Left ventricle myocardium inferior (tissue), 1 donor: ENCODE data around the gene PLAAT2. TPM values are rescaled to one million over a fixed set of nuclear protein-coding genes. Genes with fewer than 3 reads are reported as not detected.
"Not testable (repeated sequence)": the region's sequence is repeated elsewhere in the genome, so short reads cannot be mapped to it uniquely, and the experiment has no call there.

Source experiments
- DNase-seq: peaks from one replicate; pipeline ENCODE4 v3.0.0-alpha.2; 2020
- H3K27ac ChIP-seq: fragments of 200-600 bp; replicated peaks from 2 replicates; pipeline ENCODE4 v1.8.0; 2021
- H3K27me3 ChIP-seq: fragments of 200-600 bp; 2 replicates; pipeline ENCODE4 v1.8.0; 2021; ENCODE audit warnings: low read depth
- H3K36me3 ChIP-seq: fragments of 200-600 bp; 2 replicates; pipeline ENCODE4 v1.8.0; 2021
- H3K4me1 ChIP-seq: fragments of 200-600 bp; 2 replicates; pipeline ENCODE4 v1.8.0; 2021
- H3K4me3 ChIP-seq: fragments of 200-600 bp; 2 replicates; pipeline ENCODE4 v1.8.0; 2021; ENCODE audit warnings: mild to moderate bottlenecking, moderate library complexity
- H3K9me3 ChIP-seq: fragments of 200-600 bp; replicated peaks from 2 replicates; pipeline ENCODE4 v1.8.0; 2021
- intact Hi-C: fragments of 100-400 bp; cut with micrococcal nuclease; formaldehyde crosslinking; loops from one replicate; pipeline ENCODE4 v1.11.0; 2022
- total RNA-seq: library from RNA; stranded (reverse); fragmentation: NEBNext Ultra II Directional; extraction: Animal tissue kit (Norgen Biotek cat#: 25700); gene quantifications from one replicate; pipeline ENCODE4 v1.2.1, GENCODE V29; 2021
- TF ChIP-seq, protein P1 (sequence below): fragments of 200-600 bp; IDR thresholded peaks from 2 replicates; pipeline ENCODE4 v1.8.0; 2021; ENCODE audit warnings: antibody characterized with exemption, mild to moderate bottlenecking, borderline replicate concordance
- donor health status: DM: no; HTN: yes; CAD: no; lungs with severe emphysema.

Gene PLAAT2
- total RNA-seq, 1 donor from 2014 or later: not detected

DNA sequence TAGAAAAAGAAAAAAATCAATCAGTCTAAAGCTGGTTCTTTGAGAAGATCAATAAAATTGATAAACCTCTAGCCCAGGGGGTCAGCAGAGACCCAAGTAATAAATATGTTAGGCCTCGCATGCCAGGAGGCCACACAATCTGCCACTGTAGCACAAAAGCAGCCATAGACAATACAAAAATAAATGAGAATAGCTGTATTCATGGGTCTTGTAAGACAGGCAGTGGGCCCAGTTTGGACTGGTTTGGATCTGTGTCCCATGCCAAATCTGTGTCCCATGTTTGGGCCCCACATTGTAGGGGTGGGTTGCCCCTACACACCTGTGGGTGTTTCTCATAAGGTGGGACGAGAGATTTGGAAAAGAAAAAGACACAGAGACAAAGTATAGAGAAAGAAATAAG lies 33.2 kb downstream of the PLAAT2 start:
- TF ChIP-seq, protein P1, sequence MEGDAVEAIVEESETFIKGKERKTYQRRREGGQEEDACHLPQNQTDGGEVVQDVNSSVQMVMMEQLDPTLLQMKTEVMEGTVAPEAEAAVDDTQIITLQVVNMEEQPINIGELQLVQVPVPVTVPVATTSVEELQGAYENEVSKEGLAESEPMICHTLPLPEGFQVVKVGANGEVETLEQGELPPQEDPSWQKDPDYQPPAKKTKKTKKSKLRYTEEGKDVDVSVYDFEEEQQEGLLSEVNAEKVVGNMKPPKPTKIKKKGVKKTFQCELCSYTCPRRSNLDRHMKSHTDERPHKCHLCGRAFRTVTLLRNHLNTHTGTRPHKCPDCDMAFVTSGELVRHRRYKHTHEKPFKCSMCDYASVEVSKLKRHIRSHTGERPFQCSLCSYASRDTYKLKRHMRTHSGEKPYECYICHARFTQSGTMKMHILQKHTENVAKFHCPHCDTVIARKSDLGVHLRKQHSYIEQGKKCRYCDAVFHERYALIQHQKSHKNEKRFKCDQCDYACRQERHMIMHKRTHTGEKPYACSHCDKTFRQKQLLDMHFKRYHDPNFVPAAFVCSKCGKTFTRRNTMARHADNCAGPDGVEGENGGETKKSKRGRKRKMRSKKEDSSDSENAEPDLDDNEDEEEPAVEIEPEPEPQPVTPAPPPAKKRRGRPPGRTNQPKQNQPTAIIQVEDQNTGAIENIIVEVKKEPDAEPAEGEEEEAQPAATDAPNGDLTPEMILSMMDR: no peak
- Histone ChIP-seq H3K36me3 (no peaks in the 10 kb centered on the region), H3K9me3 (no peaks in the 10 kb centered on the region), H3K4me1 (no peaks in the 10 kb centered on the region), H3K27ac (no peak overlapping the region), H3K4me3 (no peak overlapping the region), H3K27me3 (no peaks in the 10 kb centered on the region)
- no peak for DNase-seq
- intact Hi-C loops: no loop called here

DNA sequence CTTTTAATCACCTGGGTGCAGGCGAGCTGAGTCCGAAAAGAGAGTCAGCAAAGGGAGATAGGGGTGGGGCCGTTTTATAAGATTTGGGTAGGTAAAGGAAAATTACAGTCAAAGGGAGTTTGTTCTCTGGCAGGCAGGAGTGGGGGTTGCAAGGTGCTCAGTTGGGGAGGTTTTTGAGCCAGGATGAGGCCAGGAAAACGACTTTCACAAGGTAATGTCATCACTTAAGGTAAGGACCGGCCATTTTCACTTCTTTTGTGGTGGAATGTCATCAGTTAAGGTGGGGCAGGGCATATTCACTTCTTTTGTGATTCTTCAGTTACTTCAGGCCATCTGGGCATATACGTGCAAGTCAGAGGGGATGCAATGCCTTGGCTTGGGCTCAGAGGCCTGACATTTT lies 33.8 kb downstream of the PLAAT2 start:
- H3K9me3 ChIP-seq, DNase-seq, H3K27ac ChIP-seq, H3K4me3 ChIP-seq, intact Hi-C loops, H3K27me3 ChIP-seq, H3K4me1 ChIP-seq, H3K36me3 ChIP-seq: not testable (repeated sequence)

DNA sequence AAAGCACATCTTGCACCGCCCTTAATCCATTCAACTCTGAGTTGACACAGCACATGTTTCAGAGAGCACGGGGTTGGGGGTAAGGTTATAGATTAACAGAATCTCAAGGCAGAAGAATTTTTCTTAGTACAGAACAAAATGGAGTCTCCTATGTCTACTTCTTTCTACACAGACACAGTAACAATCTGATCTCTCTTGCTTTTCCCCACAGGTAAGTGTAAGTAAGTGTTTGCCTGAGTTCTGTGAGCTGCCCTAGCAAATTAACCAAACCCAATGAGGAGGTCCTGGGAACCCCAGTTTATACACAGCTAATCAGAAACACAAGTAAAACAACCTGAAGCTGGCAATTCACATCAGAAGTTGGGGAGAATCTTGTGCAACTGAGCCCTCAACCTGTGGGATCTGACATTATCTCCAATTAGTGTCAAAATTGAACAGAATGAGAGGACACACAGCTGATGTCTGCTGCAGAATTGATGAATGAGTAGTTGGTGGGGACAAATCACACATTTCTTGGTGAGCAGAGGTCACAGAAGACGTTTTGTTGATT lies 34.4 kb downstream of the PLAAT2 start:
- H3K9me3 ChIP-seq, H3K36me3 ChIP-seq, H3K27ac ChIP-seq, H3K4me3 ChIP-seq, H3K27me3 ChIP-seq, intact Hi-C loops, DNase-seq, H3K4me1 ChIP-seq: not testable (repeated sequence)

DNA sequence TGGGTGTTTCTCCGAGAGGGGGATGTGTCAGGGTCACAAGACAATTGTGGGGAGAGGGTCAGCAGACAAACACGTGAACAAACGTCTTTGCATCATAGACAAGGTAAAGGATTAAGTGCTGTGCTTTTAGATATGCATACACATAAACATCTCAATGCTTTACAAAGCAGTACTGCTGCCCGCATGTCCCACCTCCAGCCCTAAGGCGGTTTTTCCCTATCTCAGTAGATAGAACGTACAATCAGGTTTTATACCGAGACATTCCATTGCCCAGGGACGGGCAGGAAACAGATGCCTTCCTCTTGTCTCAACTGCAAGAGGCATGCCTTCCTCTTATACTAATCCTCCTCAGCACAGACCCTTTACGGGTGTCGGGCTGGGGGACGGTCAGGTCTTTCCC lies 35.0 kb downstream of the PLAAT2 start:
- H3K27ac ChIP-seq, H3K36me3 ChIP-seq, H3K27me3 ChIP-seq, H3K4me3 ChIP-seq, intact Hi-C loops, H3K4me1 ChIP-seq, DNase-seq: not testable (repeated sequence)
- peaks cover 15% of the 10 kb centered on the region for H3K9me3 ChIP-seq

DNA sequence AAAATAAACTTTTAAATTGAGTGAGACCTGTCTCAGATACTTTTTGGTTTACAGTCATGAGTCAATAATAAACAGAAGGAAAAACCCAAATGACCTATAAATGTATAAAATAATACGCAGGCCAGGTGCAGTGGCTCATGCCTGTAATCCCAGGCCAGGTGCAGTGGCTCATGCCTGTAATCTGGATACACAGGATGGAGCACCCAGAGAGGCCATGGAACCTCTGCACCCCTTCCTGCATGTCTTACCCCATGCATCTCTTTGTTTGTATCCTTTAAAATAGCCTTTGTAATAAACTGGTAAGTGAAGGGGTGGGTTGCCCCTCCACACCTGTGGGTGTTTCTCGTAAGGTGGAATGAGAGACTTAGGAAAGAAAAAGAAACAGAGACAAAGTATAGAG lies 35.5 kb downstream of the PLAAT2 start:
- no peak overlapping the region for H3K4me3 ChIP-seq
- TF ChIP-seq, protein P1: no peak
- no peaks in the 10 kb centered on the region for H3K36me3 ChIP-seq
- H3K27ac ChIP-seq: no peak overlapping the region
- H3K27me3 ChIP-seq: peaks cover 5% of the 10 kb centered on the region
- no peak for DNase-seq
- intact Hi-C loops: no loop called here
- H3K4me1 ChIP-seq: no peaks in the 10 kb centered on the region
- H3K9me3 ChIP-seq: peaks cover 20% of the 10 kb centered on the region

DNA sequence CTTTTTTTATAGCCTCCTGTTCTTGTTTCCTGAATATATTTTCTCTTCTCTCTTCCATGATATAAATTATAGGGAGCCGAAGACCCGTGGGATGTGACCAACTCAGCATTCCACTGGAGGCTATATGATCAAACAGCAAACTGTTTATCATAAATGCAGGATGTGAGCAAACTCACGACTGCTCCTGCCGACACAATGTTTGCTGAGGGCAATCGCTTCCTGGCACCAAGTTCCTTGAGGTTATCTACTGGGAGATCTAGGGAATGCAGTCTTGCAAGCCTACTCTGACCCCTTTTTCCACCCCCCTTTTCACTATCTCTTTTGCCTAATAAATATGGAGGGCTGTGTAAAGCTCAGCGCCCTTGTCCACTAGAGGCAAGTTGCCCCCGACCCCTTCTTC lies 40.0 kb downstream of the PLAAT2 start:
- H3K27me3 ChIP-seq: peaks cover 5% of the 10 kb centered on the region

DNA sequence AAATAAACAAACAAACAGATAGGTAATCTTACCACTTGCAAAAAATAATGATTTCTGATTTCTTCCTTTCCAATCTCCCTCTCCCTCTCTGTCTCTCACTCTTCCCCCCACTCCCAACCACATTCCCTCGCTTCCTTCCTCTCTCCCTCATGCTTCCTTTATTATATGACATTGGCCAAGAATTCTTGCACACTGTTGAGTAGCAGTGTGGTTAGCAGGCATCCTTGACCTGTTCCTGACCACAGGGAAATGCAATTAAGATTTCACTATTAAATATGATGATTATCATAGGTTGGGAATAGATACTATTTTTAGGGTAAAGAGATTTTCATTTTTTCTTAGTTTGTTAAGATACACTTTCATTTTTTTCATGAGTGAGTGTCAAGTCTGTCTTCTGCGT lies 41.3 kb downstream of the PLAAT2 start:
- TF ChIP-seq, protein P1: no peak
- intact Hi-C loops: no loop called here
- H3K27me3 ChIP-seq: peaks cover 5% of the 10 kb centered on the region
- H3K4me1 ChIP-seq: no peaks in the 10 kb centered on the region
- DNase-seq: no peak
- no peak overlapping the region for H3K27ac ChIP-seq
- H3K9me3 ChIP-seq: peaks cover 22% of the 10 kb centered on the region
- H3K4me3 ChIP-seq: no peak overlapping the region
- H3K36me3 ChIP-seq: no peaks in the 10 kb centered on the region

More for the DNA sequence above, 40.0 kb downstream of the PLAAT2 start:
- intact Hi-C loops: no loop called here
- no peak overlapping the region for H3K27ac ChIP-seq
- TF ChIP-seq, protein P1: no peak
- H3K9me3 ChIP-seq: peaks cover 22% of the 10 kb centered on the region
- no peak for DNase-seq
- H3K36me3 ChIP-seq: no peaks in the 10 kb centered on the region
- no peaks in the 10 kb centered on the region for H3K4me1 ChIP-seq
- H3K4me3 ChIP-seq: no peak overlapping the region
